Astrocyte of the hippocampus (primary cell): ENCODE measurements around the gene ADAM10.

ENCODE experiments used
- DNase-seq: peaks from one replicate; pipeline ENCODE4 v3.0.0; 2011; ENCODE audit warnings: low read depth, low spot score

Gene ADAM10

GRCh38 chr15:58755956-58756355 is 6.4 kb upstream of the ADAM10 start:
- peak; percentile 28 for DNase-seq

GRCh38 chr15:58755350-58755749 is 5.8 kb upstream of the ADAM10 start:
- DNase-seq, result no peak

- no peak for DNase-seq
Observed at GRCh38 chr15:58752716-58753115, 3.2 kb upstream of the ADAM10 start.

GRCh38 chr15:58748852-58749531 is 515 bp downstream of the ADAM10 start:
- peak; percentile 77 for DNase-seq

GRCh38 chr15:58748040-58748851 is 1.3 kb downstream of the ADAM10 start:
- no peak for DNase-seq

GRCh38 chr15:58746174-58746573 is 3.3 kb downstream of the ADAM10 start:
- no peak for DNase-seq

- DNase-seq, result no peak
Observed at GRCh38 chr15:58742819-58743502, 6.5 kb downstream of the ADAM10 start.

GRCh38 chr15:58742022-58742813 is 7.3 kb downstream of the ADAM10 start:
- DNase-seq, result peak; percentile 64

- DNase-seq, result no peak
Observed at GRCh38 chr15:58741032-58741431, 8.5 kb downstream of the ADAM10 start.

GRCh38 chr15:58740436-58740835 is 9.1 kb downstream of the ADAM10 start:
- DNase-seq, result no peak

GRCh38 chr15:58738046-58738707 is 11.3 kb downstream of the ADAM10 start:
- no peak for DNase-seq

GRCh38 chr15:58737298-58737697 is 12.2 kb downstream of the ADAM10 start:
- DNase-seq, result no peak

- no peak for DNase-seq
Observed at GRCh38 chr15:58736018-58736643, 13.4 kb downstream of the ADAM10 start.

GRCh38 chr15:58734859-58735258 is 14.6 kb downstream of the ADAM10 start:
- no peak for DNase-seq

- DNase-seq, result no peak
Observed at GRCh38 chr15:58732625-58733363, 16.7 kb downstream of the ADAM10 start.

- DNase-seq, result peak; percentile 74
Observed at GRCh38 chr15:58731756-58732535, 17.6 kb downstream of the ADAM10 start.

GRCh38 chr15:58726867-58727266 is 22.6 kb downstream of the ADAM10 start:
- DNase-seq, result no peak

- peak; percentile 63 for DNase-seq
Observed at GRCh38 chr15:58724466-58724865, 25.0 kb downstream of the ADAM10 start.

- no peak for DNase-seq
Observed at GRCh38 chr15:58717357-58717756, 32.1 kb downstream of the ADAM10 start.
